Measurements from ENCODE around the gene PNPLA7.
A peak's percentile ranks its signal among the peaks of the same experiment; 100 is the strongest.
"Not testable (repeated sequence)": the region's sequence is repeated elsewhere in the genome, so short reads cannot be mapped to it uniquely, and the experiment has no call there.

Gene PNPLA7

GRCh38 chr9:137477778-137478612 lies 72.2 kb downstream of the PNPLA7 start:
- no peak for DNase-seq

DNA sequence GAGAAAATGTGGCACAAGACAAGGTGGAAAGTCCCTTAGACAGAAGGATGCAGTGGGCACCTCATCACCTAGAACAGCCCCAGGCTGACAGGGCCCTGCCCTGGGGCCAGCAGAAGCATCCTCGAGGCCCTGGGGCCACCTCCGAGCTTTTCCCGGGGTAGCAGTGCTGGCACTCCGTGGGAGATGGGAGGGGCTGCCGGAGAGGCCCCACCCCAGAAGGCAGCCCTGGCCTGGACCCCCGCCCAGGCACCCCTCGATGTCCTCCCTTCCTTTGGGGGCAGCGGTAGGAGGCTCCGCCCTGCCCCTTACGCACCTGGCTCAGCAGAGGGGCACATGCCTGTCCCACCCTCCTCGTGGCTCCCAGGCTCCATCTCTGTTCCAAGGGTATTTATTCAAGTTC lies 73.3 kb downstream of the PNPLA7 start:
- no peak for DNase-seq

- no peak for DNase-seq
Measured at GRCh38 chr9:137475666-137476065, 74.5 kb downstream of the PNPLA7 start.

- no peak for DNase-seq
Measured at GRCh38 chr9:137474271-137474670, 75.9 kb downstream of the PNPLA7 start.

GRCh38 chr9:137470785-137471184 lies 79.4 kb downstream of the PNPLA7 start:
- no peak for DNase-seq

- no peak for DNase-seq
Measured at GRCh38 chr9:137467896-137468295, 82.3 kb downstream of the PNPLA7 start.

DNA sequence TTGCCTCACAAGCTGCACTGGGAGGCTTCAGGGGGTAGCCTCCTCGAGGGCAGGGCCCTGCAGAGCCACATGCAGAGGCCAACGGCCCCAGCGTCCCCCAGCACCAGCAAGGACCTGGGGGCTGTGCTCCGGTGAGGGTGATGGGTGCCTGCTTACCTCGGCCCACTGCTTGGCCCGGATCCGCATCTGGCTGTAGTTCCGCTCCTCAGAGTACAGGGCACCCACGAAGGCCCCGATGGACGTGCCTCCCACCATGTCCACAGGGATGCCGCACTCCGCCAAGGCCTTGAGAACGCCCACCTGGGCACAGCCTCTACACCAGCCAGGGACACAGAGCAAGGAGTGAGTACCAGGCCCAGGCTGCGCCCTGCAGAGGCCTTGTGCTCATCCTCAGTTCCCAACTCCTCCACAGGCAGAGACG lies 83.0 kb downstream of the PNPLA7 start:
- no peak for DNase-seq

- not testable (repeated sequence) for DNase-seq
Measured at GRCh38 chr9:137466389-137467085, 83.7 kb downstream of the PNPLA7 start.

DNA sequence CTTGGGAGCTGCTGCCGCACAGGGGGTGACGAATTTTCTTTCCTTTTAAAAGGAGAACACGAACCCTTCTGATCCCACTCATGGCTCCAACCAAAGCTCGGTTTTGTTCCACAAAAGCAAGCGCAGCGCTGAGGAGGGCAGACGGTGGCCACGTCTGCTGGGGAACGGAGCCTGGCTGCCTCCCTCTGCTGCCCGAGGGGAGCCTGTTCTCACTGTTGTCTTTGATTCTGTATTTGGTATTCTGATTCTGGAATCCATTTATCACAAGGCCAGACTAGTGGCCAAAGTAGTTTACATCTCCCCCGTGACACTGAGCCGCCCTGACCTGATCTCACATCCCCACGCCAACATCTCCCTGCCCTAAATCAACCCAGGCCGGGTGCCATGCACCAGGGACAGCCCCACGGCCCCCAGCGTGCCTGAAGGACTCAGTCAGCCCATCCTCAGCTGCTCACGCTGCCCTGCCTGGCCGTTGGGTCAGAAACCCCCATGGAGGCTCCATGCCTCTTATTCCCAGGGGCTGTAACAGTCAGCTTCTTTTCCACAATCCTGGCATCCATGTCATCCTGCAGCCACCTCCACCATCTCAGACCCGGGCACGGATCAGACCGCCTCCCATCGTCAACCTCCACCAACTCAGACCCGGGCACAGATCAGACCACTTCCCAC lies 84.3 kb downstream of the PNPLA7 start:
- no peak for DNase-seq

GRCh38 chr9:137465000-137465719 lies 85.0 kb downstream of the PNPLA7 start:
- no peak for DNase-seq

DNA sequence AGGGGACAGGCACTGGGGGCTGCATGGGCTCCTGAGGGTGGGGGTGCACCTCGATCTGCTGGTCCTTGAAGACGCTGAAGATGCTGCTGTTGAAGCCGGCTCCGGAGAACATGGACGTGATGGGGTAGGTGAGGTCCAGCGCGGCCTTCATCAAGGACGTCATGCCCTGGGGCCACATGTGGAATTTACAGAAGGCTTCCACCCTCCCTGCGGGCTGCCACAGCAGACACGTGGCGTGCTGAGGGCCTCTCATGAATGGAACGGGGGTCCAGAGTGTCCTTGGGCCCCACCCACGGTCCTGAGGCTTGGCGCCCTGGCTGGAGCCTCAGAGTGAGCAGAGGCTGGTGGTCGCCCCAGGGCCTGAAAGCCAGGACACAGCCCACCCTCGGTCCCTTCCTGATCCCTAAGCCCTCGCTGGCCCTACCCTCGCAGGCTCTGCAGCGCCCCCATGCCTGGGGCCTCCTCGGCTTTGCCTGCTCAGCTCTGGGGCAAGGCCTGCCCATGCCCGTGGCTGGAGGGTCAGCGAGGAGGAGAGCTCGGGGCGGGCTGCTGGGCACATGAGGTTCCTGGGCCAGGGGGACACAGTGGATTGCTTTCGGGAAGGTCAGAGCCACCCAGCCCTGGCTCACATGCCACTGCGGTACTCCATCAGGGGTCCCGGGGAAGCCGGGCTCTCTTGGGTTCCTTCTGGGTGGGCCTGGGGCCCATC lies 85.8 kb downstream of the PNPLA7 start:
- no peak for DNase-seq

DNA sequence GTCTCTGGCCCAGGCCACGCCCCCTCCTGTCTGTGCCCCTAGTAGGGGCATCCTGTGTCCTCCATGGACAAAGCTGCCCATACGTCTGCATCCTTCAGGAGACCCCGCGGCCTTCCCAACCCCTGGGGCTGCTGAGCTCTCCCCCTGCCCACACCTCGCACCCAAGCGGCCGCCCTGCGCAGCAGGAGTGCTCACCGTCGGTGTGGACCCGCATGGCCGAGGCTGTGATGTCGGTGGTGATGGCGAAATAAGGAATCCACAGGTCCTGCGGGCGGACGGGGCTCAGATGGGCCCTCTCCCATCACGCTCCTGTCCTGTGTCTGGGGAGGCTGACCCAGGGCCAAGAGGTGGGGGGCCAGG lies 86.3 kb downstream of the PNPLA7 start:
- DNase-seq: no peak

GRCh38 chr9:137462986-137463930 lies 86.9 kb downstream of the PNPLA7 start:
- no peak for DNase-seq

DNA sequence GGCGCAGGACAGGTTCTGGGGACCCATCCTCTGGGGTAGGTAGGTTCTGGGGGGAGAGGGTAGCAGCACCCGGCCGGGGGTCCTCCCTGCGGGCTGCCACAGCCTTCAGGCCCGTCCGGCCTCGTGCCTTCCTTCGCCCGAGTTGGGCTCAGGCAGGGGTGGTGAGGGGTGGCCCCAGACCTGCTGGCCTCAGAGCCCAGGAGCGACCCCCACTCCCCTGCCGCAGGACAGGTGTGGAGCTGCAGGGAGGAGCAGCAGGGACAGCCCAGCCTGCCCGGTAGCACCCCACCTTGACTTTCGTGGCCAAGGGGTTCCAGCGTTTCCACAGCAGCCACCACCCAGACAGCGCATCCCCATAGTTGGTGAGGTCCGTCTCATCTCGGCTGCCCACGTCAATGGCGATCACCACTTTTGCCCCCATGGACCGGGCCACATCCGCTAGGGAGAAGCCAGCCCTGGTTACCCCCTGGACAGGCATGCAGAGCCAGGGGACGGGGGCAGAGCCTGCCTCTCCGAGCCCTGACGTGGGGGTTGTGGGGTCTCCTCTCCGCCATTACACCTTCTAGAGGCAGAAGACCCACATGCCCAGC lies 87.7 kb downstream of the PNPLA7 start:
- no peak for DNase-seq

DNA sequence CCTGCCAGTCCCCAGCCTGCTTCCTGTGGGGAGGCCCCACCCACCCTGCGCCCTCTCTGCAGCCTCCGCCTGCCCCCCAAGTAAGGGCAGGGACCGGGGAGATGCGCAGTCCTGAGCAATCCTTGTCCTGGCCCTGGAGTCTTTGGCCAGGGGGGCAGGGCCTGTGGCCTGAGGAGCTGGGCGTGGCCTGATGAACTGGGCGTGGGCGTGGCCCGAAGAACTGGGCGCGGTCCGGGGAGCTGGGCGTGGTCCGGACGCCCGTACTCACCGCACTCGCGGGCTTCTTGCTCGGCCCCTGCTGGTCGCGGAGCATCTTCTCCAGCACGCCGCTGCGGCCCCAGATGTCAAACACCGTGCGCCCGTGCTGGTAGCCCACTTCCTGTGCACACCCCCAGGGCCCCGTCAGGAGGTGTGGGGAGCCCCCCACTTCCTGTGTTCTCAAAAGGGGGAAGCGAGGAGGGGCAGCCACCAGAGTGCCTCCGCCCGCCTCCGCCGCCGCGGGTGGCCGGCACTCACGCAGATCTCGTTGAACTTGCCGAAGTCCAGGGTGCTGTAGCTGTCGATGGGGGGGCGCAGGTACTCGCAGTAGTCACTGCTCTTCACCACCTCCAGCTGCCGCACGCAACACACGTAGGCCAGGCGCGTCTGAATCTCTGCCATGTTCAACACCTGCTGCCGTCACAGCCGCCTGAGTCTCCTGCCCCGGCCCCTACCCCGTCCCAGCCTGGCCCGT lies 88.4 kb downstream of the PNPLA7 start:
- peak; percentile 89 for DNase-seq

- no peak for DNase-seq
Measured at GRCh38 chr9:137461316-137461662, 88.9 kb downstream of the PNPLA7 start.

- no peak for DNase-seq
Measured at GRCh38 chr9:137460363-137461315, 89.6 kb downstream of the PNPLA7 start.

DNA sequence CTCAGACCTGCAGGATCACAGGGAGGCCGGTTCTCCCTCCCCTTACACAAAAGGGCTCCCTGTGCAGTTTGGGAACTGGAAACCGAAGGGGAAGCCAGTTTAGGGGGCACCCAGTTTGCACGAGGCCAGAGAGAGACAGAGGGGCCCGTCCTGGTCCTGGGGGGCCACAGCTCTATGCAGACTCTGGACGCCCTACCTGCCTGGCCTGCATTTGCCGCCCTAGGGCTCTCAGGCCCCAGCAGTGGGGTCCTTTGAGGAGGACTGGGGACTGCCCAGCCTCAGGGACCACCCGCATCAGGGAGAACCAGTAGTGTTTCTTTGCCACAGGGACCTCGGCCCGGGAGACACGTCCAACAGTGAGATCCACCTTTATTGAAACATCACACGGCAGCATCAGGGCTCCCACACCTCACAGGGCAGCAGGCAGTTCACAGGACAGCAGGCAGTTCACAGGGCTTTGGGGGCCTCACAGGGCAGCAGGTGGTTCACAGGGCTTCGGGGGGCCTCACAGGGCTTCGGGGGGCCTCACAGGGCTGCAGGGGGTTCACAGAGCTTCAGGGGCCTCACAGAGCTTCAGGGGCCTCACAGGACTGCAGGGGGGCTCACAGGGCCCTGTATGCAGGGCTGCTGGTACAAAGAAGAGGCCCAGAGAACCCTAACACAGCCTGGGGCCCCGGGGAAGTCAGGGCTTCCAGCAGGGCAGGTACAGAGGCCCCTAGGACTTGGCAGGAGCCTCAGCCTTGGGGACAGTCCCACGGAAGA lies 90.4 kb downstream of the PNPLA7 start:
- no peak for DNase-seq

All from stimulated activated CD4-positive, alpha-beta T cell treated with anti-CD3 and anti-CD28 coated beads, Interleukin-15, amount 100 ng/mL, for 24 hours (primary cell).